Breast epithelium (tissue), 4 donors: Measurements from ENCODE around the gene ITIH3. TPM values are rescaled to one million over a fixed set of nuclear protein-coding genes. Genes with fewer than 3 reads are reported as not detected.

Source experiments
- DNase-seq, 2 donors: peaks; one replicate each; pipeline ENCODE4 v3.0.0-alpha.2; 2019; ENCODE audit warnings: low spot score in 2 of 2
- H3K27ac ChIP-seq, 2 donors: fragments of 200-600 bp; sonication (generic) in 1 of 2; one replicate each; pipeline ENCODE4 v1.5.1; 2016 to 2019; ENCODE audit warnings: mild to moderate bottlenecking in 1 of 2
- H3K27me3 ChIP-seq, 2 donors: fragments of 200-600 bp; sonication (generic) in 1 of 2; one replicate each; pipeline versions ENCODE4 v1.5.1 to v1.6.0; 2017 to 2019; ENCODE audit warnings: control low read depth in 1 of 2, mild to moderate bottlenecking in 1 of 2
- H3K36me3 ChIP-seq: fragments of 200-600 bp; one replicate; pipeline ENCODE4 v1.5.1; 2019
- H3K4me1 ChIP-seq, 2 donors: fragments of 200-600 bp; sonication (generic); one replicate each; pipeline ENCODE4 v1.5.1; 2016 to 2019; ENCODE audit warnings: control low read depth in 1 of 2
- H3K4me3 ChIP-seq, 3 donors: fragments of 200-600 bp; sonication (generic); 1 replicate in 2 of 3; 2 replicates in 1 of 3; pipeline ENCODE4 v1.5.1; 2016 to 2019; ENCODE audit warnings: mild to moderate bottlenecking in 3 of 3, moderate library complexity in 2 of 3
- H3K9me3 ChIP-seq, 2 donors: fragments of 200-600 bp; sonication (generic) in 1 of 2; one replicate each; pipeline ENCODE4 v1.5.1; 2016 to 2019; ENCODE audit warnings: control low read depth in 1 of 2
- CTCF ChIP-seq, 3 donors: fragments of 450-650 bp; IDR thresholded peaks; one replicate each; pipeline ENCODE4 v1.5.1; 2016 to 2017; ENCODE audit warnings: antibody characterized with exemption in 3 of 3, mild to moderate bottlenecking in 3 of 3, moderate library complexity in 3 of 3
- POLR2A ChIP-seq: fragments of 450-650 bp; IDR thresholded peaks from one replicate; pipeline ENCODE4 v1.6.1; 2016; ENCODE audit warnings: antibody characterized with exemption, mild to moderate bottlenecking, moderate library complexity
- POLR2AphosphoS5 ChIP-seq, 3 donors: sonication (generic); formaldehyde crosslinking; IDR thresholded peaks; one replicate each; pipeline ENCODE4 v1.6.1; 2017; ENCODE audit warnings: antibody characterized with exemption in 3 of 3
- intact Hi-C: fragments of 100-400 bp; cut with DNase I; formaldehyde crosslinking; loops from one replicate; pipeline ENCODE4 v1.15.1; 2023; ENCODE audit warnings: low total_unique reads
- total RNA-seq, 3 donors: library from RNA; depleted of rRNA; stranded (reverse); fragments of >200 nt; gene quantifications; one replicate each; pipeline ENCODE4 v1.1.0, GENCODE V29; 2016

Gene ITIH3
- total RNA-seq, 3 donors from 2014 or later = 0.64 to 6.6 (median 0.88) TPM

GRCh38 chr3:52849656-52850055, 55.1 kb downstream of the ITIH3 start:
- intact Hi-C loops = no loop called here
- no peaks in the 10 kb centered on the region for H3K36me3 ChIP-seq
- no peak overlapping the region for H3K4me3 ChIP-seq
- H3K27me3 ChIP-seq = no peaks in the 10 kb centered on the region
- DNase-seq = no peak
- no peak overlapping the region for H3K27ac ChIP-seq
- H3K4me1 ChIP-seq = no peaks in the 10 kb centered on the region
- no peaks in the 10 kb centered on the region for H3K9me3 ChIP-seq
- TF ChIP-seq POLR2A (no peak), POLR2AphosphoS5 (IDR thresholded peaks at IDR 0.05) (no peak), CTCF (IDR thresholded peaks at IDR 0.05) (no peak)

DNA sequence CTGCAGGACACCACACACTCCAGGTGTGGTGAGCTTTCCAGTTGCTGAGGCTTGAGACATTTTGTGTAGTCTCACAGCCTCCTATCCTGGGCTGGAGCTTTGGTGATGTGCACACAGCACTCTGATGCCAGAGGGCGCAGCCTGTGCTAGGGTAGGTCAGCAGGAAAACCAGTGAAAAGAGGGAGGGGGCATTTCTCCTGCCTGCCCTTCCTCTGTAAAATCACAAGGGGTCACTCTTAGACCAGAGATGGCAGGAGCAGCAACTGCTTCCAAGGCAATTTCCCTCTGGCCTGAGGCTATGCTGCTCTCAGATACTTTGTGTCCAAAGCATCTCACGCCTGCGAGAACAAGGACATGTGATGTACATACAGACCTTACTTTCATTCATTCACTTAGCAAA, 56.8 kb downstream of the ITIH3 start:
- H3K4me3 ChIP-seq = no peak overlapping the region
- TF ChIP-seq CTCF (IDR thresholded peaks at IDR 0.05) (peak in 2 of 3 donors; percentile 47), POLR2AphosphoS5 (IDR thresholded peaks at IDR 0.05) (no peak)
- H3K27me3 ChIP-seq = no peaks in the 10 kb centered on the region
- no peak for DNase-seq
- no peaks in the 10 kb centered on the region for H3K9me3 ChIP-seq
- intact Hi-C loops = no loop called here
- no peaks in the 10 kb centered on the region for H3K36me3 ChIP-seq
- no peaks in the 10 kb centered on the region for H3K4me1 ChIP-seq
- H3K27ac ChIP-seq = no peak overlapping the region

- no peak for DNase-seq
- H3K27ac ChIP-seq = no peak overlapping the region
- no peaks in the 10 kb centered on the region for H3K4me1 ChIP-seq
- H3K9me3 ChIP-seq = no peaks in the 10 kb centered on the region
- no peaks in the 10 kb centered on the region for H3K36me3 ChIP-seq
- intact Hi-C loops = no loop called here
- TF ChIP-seq POLR2A (no peak), CTCF (IDR thresholded peaks at IDR 0.05) (no peak), POLR2AphosphoS5 (IDR thresholded peaks at IDR 0.05) (no peak)
- H3K27me3 ChIP-seq = no peaks in the 10 kb centered on the region
- no peak overlapping the region for H3K4me3 ChIP-seq
Measured at GRCh38 chr3:52852419-52852818, 57.8 kb downstream of the ITIH3 start.

- no peak for DNase-seq
- no peaks in the 10 kb centered on the region for H3K36me3 ChIP-seq
- H3K4me3 ChIP-seq = no peak overlapping the region
- intact Hi-C loops = no loop called here
- no peaks in the 10 kb centered on the region for H3K9me3 ChIP-seq
- H3K4me1 ChIP-seq = no peaks in the 10 kb centered on the region
- TF ChIP-seq POLR2AphosphoS5 (IDR thresholded peaks at IDR 0.05) = no peak
- no peak for TF ChIP-seq POLR2A
- no peak for TF ChIP-seq CTCF (IDR thresholded peaks at IDR 0.05)
- no peaks in the 10 kb centered on the region for H3K27me3 ChIP-seq
- H3K27ac ChIP-seq = no peak overlapping the region
Measured at GRCh38 chr3:52854013-52854412, 59.4 kb downstream of the ITIH3 start.

- intact Hi-C loops = no loop called here
- H3K27me3 ChIP-seq = no peaks in the 10 kb centered on the region
- no peaks in the 10 kb centered on the region for H3K36me3 ChIP-seq
- no peaks in the 10 kb centered on the region for H3K4me1 ChIP-seq
- H3K27ac ChIP-seq = no peak overlapping the region
- DNase-seq = no peak
- no peaks in the 10 kb centered on the region for H3K9me3 ChIP-seq
- H3K4me3 ChIP-seq = no peak overlapping the region
- TF ChIP-seq POLR2AphosphoS5 (IDR thresholded peaks at IDR 0.05) (no peak), CTCF (IDR thresholded peaks at IDR 0.05) (no peak), POLR2A (no peak)
Measured at GRCh38 chr3:52856666-52857065, 62.1 kb downstream of the ITIH3 start.
